ENCODE data around the gene MGAT5.
A peak's percentile ranks its signal among the peaks of the same experiment; 100 is the strongest.

Gene MGAT5

GRCh38 chr2:134218930-134219658 is 34.8 kb upstream of the MGAT5 start:
- H3K9me3 ChIP-seq (replicated peaks; ENCODE audit: low read length), result no peaks in the 10 kb centered on the region
- no peaks in the 10 kb centered on the region for H3K36me3 ChIP-seq (ENCODE audit: insufficient read depth, low read length)
- no peak overlapping the region for H3K4me3 ChIP-seq (ENCODE audit: low read length)
- H3K27me3 ChIP-seq (ENCODE audit: control insufficient read depth, insufficient read depth, low read length), result no peaks in the 10 kb centered on the region
- no peak overlapping the region for H3K9ac ChIP-seq (ENCODE audit: low read depth, low read length)
- no peak overlapping the region for H3K4me2 ChIP-seq (ENCODE audit: low read length)
- peaks cover 6% of the 10 kb centered on the region for H3K4me1 ChIP-seq (ENCODE audit: control insufficient read depth, insufficient read depth, low read length)

- Histone ChIP-seq H3K36me3 (ENCODE audit: insufficient read depth, low read length) (no peaks in the 10 kb centered on the region), H3K9me3 (replicated peaks; ENCODE audit: low read length) (no peaks in the 10 kb centered on the region), H3K4me1 (ENCODE audit: control insufficient read depth, insufficient read depth, low read length) (peaks cover 6% of the 10 kb centered on the region), H3K4me3 (ENCODE audit: low read length) (no peak overlapping the region), H3K9ac (ENCODE audit: low read depth, low read length) (no peak overlapping the region), H3K27me3 (ENCODE audit: control insufficient read depth, insufficient read depth, low read length) (no peaks in the 10 kb centered on the region), H3K4me2 (ENCODE audit: low read length) (no peak overlapping the region)
Measured at GRCh38 chr2:134220344-134220974, 33.4 kb upstream of the MGAT5 start.

- H3K27me3 ChIP-seq (ENCODE audit: control insufficient read depth, insufficient read depth, low read length), result no peaks in the 10 kb centered on the region
- H3K9ac ChIP-seq (ENCODE audit: low read depth, low read length), result no peak overlapping the region
- H3K4me3 ChIP-seq (ENCODE audit: low read length), result no peak overlapping the region
- H3K36me3 ChIP-seq (ENCODE audit: insufficient read depth, low read length), result no peaks in the 10 kb centered on the region
- peaks cover 5% of the 10 kb centered on the region for H3K4me1 ChIP-seq (ENCODE audit: control insufficient read depth, insufficient read depth, low read length)
- H3K9me3 ChIP-seq (replicated peaks; ENCODE audit: low read length), result no peaks in the 10 kb centered on the region
- no peak overlapping the region for H3K4me2 ChIP-seq (ENCODE audit: low read length)
Measured at GRCh38 chr2:134224005-134224404, 29.9 kb upstream of the MGAT5 start.

GRCh38 chr2:134225173-134225572 is 28.7 kb upstream of the MGAT5 start:
- Histone ChIP-seq H3K4me3 (ENCODE audit: low read length) (no peak overlapping the region), H3K4me1 (ENCODE audit: control insufficient read depth, insufficient read depth, low read length) (no peaks in the 10 kb centered on the region), H3K27me3 (ENCODE audit: control insufficient read depth, insufficient read depth, low read length) (no peaks in the 10 kb centered on the region)

GRCh38 chr2:134225841-134226240 is 28.0 kb upstream of the MGAT5 start:
- no peak overlapping the region for H3K4me2 ChIP-seq (ENCODE audit: low read length)
- H3K4me3 ChIP-seq (ENCODE audit: low read length), result no peak overlapping the region
- no peak overlapping the region for H3K9ac ChIP-seq (ENCODE audit: low read depth, low read length)
- H3K27me3 ChIP-seq (ENCODE audit: control insufficient read depth, insufficient read depth, low read length), result no peaks in the 10 kb centered on the region
- H3K36me3 ChIP-seq (ENCODE audit: insufficient read depth, low read length), result no peaks in the 10 kb centered on the region
- H3K9me3 ChIP-seq (replicated peaks; ENCODE audit: low read length), result no peaks in the 10 kb centered on the region
- no peaks in the 10 kb centered on the region for H3K4me1 ChIP-seq (ENCODE audit: control insufficient read depth, insufficient read depth, low read length)

More at GRCh38 chr2:134225173-134225572, 28.7 kb upstream of the MGAT5 start:
- Histone ChIP-seq H3K36me3 (ENCODE audit: insufficient read depth, low read length) (no peaks in the 10 kb centered on the region), H3K9ac (ENCODE audit: low read depth, low read length) (no peak overlapping the region), H3K9me3 (replicated peaks; ENCODE audit: low read length) (no peaks in the 10 kb centered on the region), H3K4me2 (ENCODE audit: low read length) (no peak overlapping the region)

- H3K9ac ChIP-seq (ENCODE audit: low read depth, low read length), result no peak overlapping the region
- H3K4me1 ChIP-seq (ENCODE audit: control insufficient read depth, insufficient read depth, low read length), result peaks cover 7% of the 10 kb centered on the region
- no peaks in the 10 kb centered on the region for H3K9me3 ChIP-seq (replicated peaks; ENCODE audit: low read length)
- no peaks in the 10 kb centered on the region for H3K36me3 ChIP-seq (ENCODE audit: insufficient read depth, low read length)
- H3K4me2 ChIP-seq (ENCODE audit: low read length), result no peak overlapping the region
- H3K4me3 ChIP-seq (ENCODE audit: low read length), result no peak overlapping the region
- no peaks in the 10 kb centered on the region for H3K27me3 ChIP-seq (ENCODE audit: control insufficient read depth, insufficient read depth, low read length)
Measured at GRCh38 chr2:134226601-134227000, 27.3 kb upstream of the MGAT5 start.

- H3K4me3 ChIP-seq (ENCODE audit: low read length), result no peak overlapping the region
- no peaks in the 10 kb centered on the region for H3K36me3 ChIP-seq (ENCODE audit: insufficient read depth, low read length)
- no peak overlapping the region for H3K4me2 ChIP-seq (ENCODE audit: low read length)
- H3K27me3 ChIP-seq (ENCODE audit: control insufficient read depth, insufficient read depth, low read length), result no peaks in the 10 kb centered on the region
- peaks cover 18% of the 10 kb centered on the region for H3K4me1 ChIP-seq (ENCODE audit: control insufficient read depth, insufficient read depth, low read length)
- H3K9ac ChIP-seq (ENCODE audit: low read depth, low read length), result no peak overlapping the region
- H3K9me3 ChIP-seq (replicated peaks; ENCODE audit: low read length), result no peaks in the 10 kb centered on the region
Measured at GRCh38 chr2:134227666-134228065, 26.2 kb upstream of the MGAT5 start.

GRCh38 chr2:134228493-134228903 is 25.4 kb upstream of the MGAT5 start:
- peaks cover 26% of the 10 kb centered on the region for H3K4me1 ChIP-seq (ENCODE audit: control insufficient read depth, insufficient read depth, low read length)
- no peak overlapping the region for H3K4me2 ChIP-seq (ENCODE audit: low read length)
- H3K9ac ChIP-seq (ENCODE audit: low read depth, low read length), result no peak overlapping the region
- H3K36me3 ChIP-seq (ENCODE audit: insufficient read depth, low read length), result no peaks in the 10 kb centered on the region
- no peak overlapping the region for H3K4me3 ChIP-seq (ENCODE audit: low read length)
- no peaks in the 10 kb centered on the region for H3K9me3 ChIP-seq (replicated peaks; ENCODE audit: low read length)
- no peaks in the 10 kb centered on the region for H3K27me3 ChIP-seq (ENCODE audit: control insufficient read depth, insufficient read depth, low read length)

- Histone ChIP-seq H3K36me3 (ENCODE audit: insufficient read depth, low read length) (no peaks in the 10 kb centered on the region), H3K9ac (ENCODE audit: low read depth, low read length) (no peak overlapping the region), H3K9me3 (replicated peaks; ENCODE audit: low read length) (no peaks in the 10 kb centered on the region), H3K4me1 (ENCODE audit: control insufficient read depth, insufficient read depth, low read length) (peaks cover 30% of the 10 kb centered on the region), H3K4me3 (ENCODE audit: low read length) (no peak overlapping the region), H3K4me2 (ENCODE audit: low read length) (no peak overlapping the region), H3K27me3 (ENCODE audit: control insufficient read depth, insufficient read depth, low read length) (no peaks in the 10 kb centered on the region)
Measured at GRCh38 chr2:134229540-134229939, 24.3 kb upstream of the MGAT5 start.

GRCh38 chr2:134230885-134231284 is 23.0 kb upstream of the MGAT5 start:
- H3K9ac ChIP-seq (ENCODE audit: low read depth, low read length), result no peak overlapping the region
- H3K4me3 ChIP-seq (ENCODE audit: low read length), result no peak overlapping the region
- no peaks in the 10 kb centered on the region for H3K9me3 ChIP-seq (replicated peaks; ENCODE audit: low read length)
- no peaks in the 10 kb centered on the region for H3K27me3 ChIP-seq (ENCODE audit: control insufficient read depth, insufficient read depth, low read length)
- no peaks in the 10 kb centered on the region for H3K36me3 ChIP-seq (ENCODE audit: insufficient read depth, low read length)
- no peak overlapping the region for H3K4me2 ChIP-seq (ENCODE audit: low read length)
- H3K4me1 ChIP-seq (ENCODE audit: control insufficient read depth, insufficient read depth, low read length), result peaks cover 32% of the 10 kb centered on the region

- Histone ChIP-seq H3K9me3 (replicated peaks; ENCODE audit: low read length) (no peaks in the 10 kb centered on the region), H3K9ac (ENCODE audit: low read depth, low read length) (peak overlapping the region; percentile 18)
Measured at GRCh38 chr2:134231301-134231964, 22.4 kb upstream of the MGAT5 start.

More at GRCh38 chr2:134231301-134231964, 22.4 kb upstream of the MGAT5 start:
- no peaks in the 10 kb centered on the region for H3K36me3 ChIP-seq (ENCODE audit: insufficient read depth, low read length)
- peak overlapping the region; percentile 23 for H3K4me3 ChIP-seq (ENCODE audit: low read length)
- H3K4me1 ChIP-seq (ENCODE audit: control insufficient read depth, insufficient read depth, low read length), result peaks cover 34% of the 10 kb centered on the region
- no peaks in the 10 kb centered on the region for H3K27me3 ChIP-seq (ENCODE audit: control insufficient read depth, insufficient read depth, low read length)
- peak overlapping the region; percentile 29 for H3K4me2 ChIP-seq (ENCODE audit: low read length)
